ENCODE measurements around the gene TECPR2.
"Not testable (repeated sequence)": the region's sequence is repeated elsewhere in the genome, so short reads cannot be mapped to it uniquely, and the experiment has no call there.

TECPR2 gene

DNA sequence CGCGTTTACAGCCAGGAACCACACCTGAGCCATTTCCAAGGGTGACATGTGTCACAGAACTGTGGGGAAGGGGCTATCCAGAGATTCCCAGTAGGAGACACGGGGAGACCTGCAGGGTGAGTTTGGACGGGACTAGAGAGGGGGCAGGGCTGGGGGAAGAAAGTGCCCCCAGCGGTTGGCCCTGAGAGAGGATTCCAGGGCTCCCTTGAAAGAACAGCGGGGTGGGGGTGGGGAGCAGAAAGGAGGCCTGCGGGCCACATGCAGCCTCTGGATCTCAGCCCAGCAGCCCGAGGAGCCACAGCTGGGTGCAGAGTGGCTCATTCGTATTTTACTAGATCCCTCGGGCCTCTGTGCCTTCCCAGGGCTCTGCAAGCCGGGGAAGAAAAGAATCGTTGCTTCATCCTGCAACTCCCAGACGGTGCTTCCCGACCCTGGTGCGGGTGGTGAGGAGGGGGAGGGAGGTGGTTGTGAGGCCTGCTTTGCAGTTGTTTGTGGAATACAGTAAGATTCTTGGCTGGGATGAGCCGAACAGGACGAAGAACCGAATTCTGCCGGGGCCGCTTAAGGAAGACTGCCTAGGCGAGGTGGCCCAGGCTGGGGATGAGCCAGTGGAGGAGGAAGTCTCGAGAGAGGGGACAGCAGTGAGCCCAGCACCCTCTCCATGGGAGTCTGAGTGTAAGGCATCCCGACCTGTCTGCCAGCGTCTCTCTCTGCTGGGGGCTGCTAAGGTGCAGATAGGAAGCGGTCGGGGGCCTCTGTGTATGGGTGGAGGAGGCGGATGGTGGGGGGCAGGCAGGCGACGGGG, 182.9 kb downstream of the TECPR2 start:
- no peak for DNase-seq (ENCODE audit: low read depth in 2 of 3, low spot score in 1 of 3)

GRCh38 chr14:102548616-102549240, 186.0 kb downstream of the TECPR2 start:
- no peak for DNase-seq (ENCODE audit: low read depth in 2 of 3, low spot score in 1 of 3)

DNA sequence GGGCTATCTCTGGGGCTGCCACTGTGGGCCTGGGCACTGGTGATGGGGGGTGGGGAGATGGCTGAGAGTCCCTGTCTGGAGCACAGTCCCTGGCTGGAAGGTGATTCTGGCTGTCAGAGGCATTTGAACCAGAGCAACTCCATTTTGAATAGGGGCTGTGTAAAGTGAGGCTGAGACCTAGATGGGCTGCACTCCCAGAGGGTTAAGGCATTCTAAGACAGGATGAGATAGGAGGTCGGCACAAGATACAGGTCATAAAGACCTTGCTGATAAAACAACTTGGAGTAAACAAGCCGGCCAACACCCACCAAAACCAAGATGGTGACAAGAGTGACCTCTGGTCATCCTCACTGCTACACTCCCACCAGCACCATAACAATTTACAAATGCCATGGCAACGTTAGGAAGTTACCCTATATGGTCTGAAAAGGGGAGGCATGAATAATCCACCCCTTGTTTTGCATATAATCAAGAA, 188.2 kb downstream of the TECPR2 start:
- DNase-seq (ENCODE audit: low read depth in 2 of 3, low spot score in 1 of 3) = not testable (repeated sequence)

All from stimulated activated CD4-positive, alpha-beta T cell treated with anti-CD3 and anti-CD28 coated beads, Interleukin-12 subunit alpha, Interleukin-12 subunit beta, amount 100 ng/mL, for 48 hours (primary cell).